Ascending aorta (tissue), 2 donors: ENCODE measurements around the gene MYOD1. TPM values are rescaled to one million over a fixed set of nuclear protein-coding genes. Genes with fewer than 3 reads are reported as not detected.

Experiments
- DNase-seq, 2 donors: peaks; one replicate each; pipeline ENCODE4 v3.0.0-alpha.2; 2019; ENCODE audit warnings: low spot score in 2 of 2
- H3K27ac ChIP-seq, 2 donors: fragments of 200-600 bp; sonication (generic); one replicate each; pipeline ENCODE4 v1.5.1; 2016 to 2017; ENCODE audit warnings: mild to moderate bottlenecking in 1 of 2
- H3K27me3 ChIP-seq: fragments of 200-600 bp; sonication (generic); one replicate; pipeline ENCODE4 v1.5.1; 2017
- H3K36me3 ChIP-seq, 2 donors: fragments of 200-600 bp; sonication (generic); one replicate each; pipeline ENCODE4 v1.5.1; 2016
- H3K4me1 ChIP-seq, 2 donors: fragments of 200-600 bp; sonication (generic); one replicate each; pipeline ENCODE4 v1.5.1; 2016 to 2017; ENCODE audit warnings: mild to moderate bottlenecking in 1 of 2
- H3K4me3 ChIP-seq, 2 donors: fragments of 200-600 bp; sonication (generic); one replicate each; pipeline ENCODE4 v1.5.1; 2016 to 2017; ENCODE audit warnings: mild to moderate bottlenecking in 1 of 2
- H3K9me3 ChIP-seq, 2 donors: fragments of 200-600 bp; sonication (generic); one replicate each; pipeline ENCODE4 v1.5.1; 2016
- CTCF ChIP-seq, 3 experiments: fragments of 200-600 bp in 2 of 3; fragments of 450-650 bp in 1 of 3; sonication (generic) in 2 of 3; IDR thresholded peaks; one replicate each; pipeline ENCODE4 v1.5.1; 2016 to 2019; ENCODE audit warnings: antibody characterized with exemption in 3 of 3, mild to moderate bottlenecking in 1 of 3, moderate library complexity in 1 of 3
- intact Hi-C: fragments of 100-400 bp; cut with DNase I; formaldehyde crosslinking; loops from one replicate; pipeline ENCODE4 v1.15.1; 2023
- total RNA-seq: library from RNA; depleted of rRNA; stranded (reverse); fragments of >200 nt; gene quantifications from one replicate; pipeline ENCODE4 v1.1.0, GENCODE V29; 2016

The MYOD1 gene
- total RNA-seq, 1 donor from 2014 or later, result not detected

DNA sequence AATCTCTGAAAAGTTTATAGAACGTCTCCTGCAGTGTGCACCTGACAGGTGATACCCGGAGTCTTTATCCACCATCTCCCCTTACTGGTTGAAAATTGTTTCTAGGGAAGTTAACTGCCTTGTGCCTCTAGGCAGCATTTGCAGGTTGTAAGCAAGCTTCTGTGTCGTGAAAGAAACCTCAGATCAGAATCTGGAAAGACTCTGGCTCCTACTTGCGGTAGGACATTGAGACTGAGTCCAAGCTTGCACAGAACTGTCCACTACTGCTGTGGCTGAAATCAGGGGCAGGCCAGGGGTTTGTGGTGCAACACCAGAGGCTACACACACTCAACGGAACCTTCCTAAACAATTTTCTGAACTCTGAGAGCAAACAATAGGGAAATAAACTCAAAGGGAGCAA, 34.8 kb upstream of the MYOD1 start:
- Histone ChIP-seq H3K36me3 (no peaks in the 10 kb centered on the region), H3K27ac (no peak overlapping the region), H3K9me3 (no peaks in the 10 kb centered on the region), H3K4me3 (no peak overlapping the region), H3K4me1 (no peaks in the 10 kb centered on the region), H3K27me3 (no peaks in the 10 kb centered on the region)
- DNase-seq, result no peak
- TF ChIP-seq CTCF (IDR thresholded peaks at IDR 0.05), result no peak
- intact Hi-C loops, result no loop called here

DNA sequence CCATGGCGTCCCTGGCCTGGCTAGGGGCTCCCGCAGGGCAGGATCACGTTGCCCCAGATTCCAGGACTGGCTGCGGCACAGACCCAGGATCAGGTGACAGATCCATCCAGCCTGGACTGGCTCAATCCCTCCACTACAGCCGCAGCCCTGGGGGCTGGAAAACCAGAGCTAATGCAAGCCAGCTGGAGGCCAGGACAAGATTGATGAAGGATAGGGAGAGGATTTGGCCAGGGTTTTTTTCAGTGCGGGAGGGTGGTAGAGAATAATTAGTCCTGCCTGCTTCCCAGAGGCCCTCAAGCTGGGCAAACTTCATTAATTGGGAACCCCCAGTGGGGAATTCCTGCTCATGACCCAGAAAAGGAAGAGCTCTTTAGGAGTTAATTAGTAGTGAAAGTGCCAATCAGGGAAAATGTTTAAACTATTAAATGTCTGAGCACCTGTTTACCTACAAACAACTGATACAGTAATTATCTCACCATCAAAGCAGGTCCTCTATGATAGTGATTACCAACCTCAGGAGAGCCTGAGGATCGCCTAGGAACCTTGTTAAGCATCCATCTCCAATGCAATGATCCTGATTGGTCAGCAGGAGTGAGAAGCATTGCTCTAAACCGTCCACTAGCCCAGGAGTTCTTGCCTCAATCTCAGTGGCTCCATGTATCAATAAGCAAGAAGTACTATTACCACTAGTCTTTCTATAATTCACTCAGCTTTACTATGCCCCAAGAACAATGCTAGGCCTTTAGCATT, 33.0 kb upstream of the MYOD1 start:
- no peak for DNase-seq
- intact Hi-C loops, result no loop called here
- Histone ChIP-seq H3K27me3 (no peaks in the 10 kb centered on the region), H3K36me3 (no peaks in the 10 kb centered on the region), H3K4me1 (no peaks in the 10 kb centered on the region), H3K9me3 (no peaks in the 10 kb centered on the region), H3K4me3 (no peak overlapping the region), H3K27ac (no peak overlapping the region)
- TF ChIP-seq CTCF (IDR thresholded peaks at IDR 0.05), result no peak

DNA sequence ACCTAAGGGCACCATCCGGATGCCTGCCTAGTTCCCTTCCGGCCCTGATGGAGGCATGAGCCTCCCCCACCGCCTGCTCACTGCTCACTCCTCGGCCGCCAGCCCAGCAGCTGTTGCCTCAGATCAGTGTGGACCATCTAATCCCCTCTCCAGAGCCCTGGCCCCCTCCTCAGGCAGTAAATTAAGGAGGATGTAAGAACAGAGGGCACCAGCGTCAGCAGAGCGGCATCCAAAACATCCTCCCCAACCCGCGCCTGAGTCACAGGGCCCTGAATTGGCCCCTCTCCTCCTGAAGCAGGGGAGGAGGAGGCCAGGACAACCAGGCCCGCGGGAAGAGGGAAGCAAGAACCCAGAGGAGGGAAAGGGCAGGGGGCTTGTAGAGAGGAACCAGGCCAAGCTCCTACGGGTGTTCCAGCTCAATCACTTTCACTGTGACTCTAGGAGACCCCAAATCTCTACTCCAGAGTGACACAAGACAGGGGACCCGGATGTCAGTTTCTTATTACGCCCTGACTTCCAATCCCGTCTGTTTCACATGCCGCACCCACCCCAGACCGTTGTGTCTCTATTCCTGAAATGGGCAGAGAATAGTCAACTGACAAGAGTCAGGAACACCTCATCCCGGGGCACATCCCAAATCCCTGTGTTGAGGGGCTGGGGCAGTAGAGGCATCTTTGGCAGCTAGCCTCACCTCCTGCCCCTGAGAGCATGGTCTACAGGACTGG, 31.3 kb upstream of the MYOD1 start:
- no peaks in the 10 kb centered on the region for H3K9me3 ChIP-seq
- H3K4me3 ChIP-seq, result no peak overlapping the region
- H3K27me3 ChIP-seq, result no peaks in the 10 kb centered on the region
- no peak for TF ChIP-seq CTCF (IDR thresholded peaks at IDR 0.05)
- H3K27ac ChIP-seq, result no peak overlapping the region
- no peaks in the 10 kb centered on the region for H3K4me1 ChIP-seq
- intact Hi-C loops, result no loop called here
- no peak for DNase-seq
- H3K36me3 ChIP-seq, result no peaks in the 10 kb centered on the region

GRCh38 chr11:17691550-17691949, 27.8 kb upstream of the MYOD1 start:
- Histone ChIP-seq H3K9me3 (no peaks in the 10 kb centered on the region), H3K27me3 (peaks cover 6% of the 10 kb centered on the region), H3K36me3 (no peaks in the 10 kb centered on the region), H3K27ac (no peak overlapping the region), H3K4me1 (no peaks in the 10 kb centered on the region), H3K4me3 (no peak overlapping the region)
- intact Hi-C loops, result no loop called here
- no peak for DNase-seq
- no peak for TF ChIP-seq CTCF (IDR thresholded peaks at IDR 0.05)

DNA sequence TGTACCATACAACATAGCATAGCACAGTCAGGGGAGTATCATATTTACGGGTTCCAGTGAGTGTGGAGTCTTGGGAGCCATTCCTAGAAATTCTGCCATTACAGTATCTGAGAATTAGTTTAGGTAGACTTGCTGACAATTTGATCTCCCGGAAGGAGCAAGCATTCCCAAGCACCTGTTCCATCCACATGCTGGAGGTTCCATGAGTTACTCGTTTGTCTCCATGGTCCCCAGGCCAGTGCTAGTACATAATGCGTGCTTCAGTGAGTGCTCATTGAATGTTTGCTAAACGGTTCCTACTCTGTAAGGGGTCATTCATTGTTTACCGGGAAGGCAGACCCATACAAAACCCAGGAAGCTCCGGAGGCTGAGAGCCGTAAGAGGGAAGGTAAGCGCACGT, 27.4 kb upstream of the MYOD1 start:
- H3K4me3 ChIP-seq, result no peak overlapping the region
- intact Hi-C loops, result no loop called here
- no peak overlapping the region for H3K27ac ChIP-seq
- no peaks in the 10 kb centered on the region for H3K36me3 ChIP-seq
- no peak for TF ChIP-seq CTCF (IDR thresholded peaks at IDR 0.05)
- no peaks in the 10 kb centered on the region for H3K9me3 ChIP-seq
- H3K27me3 ChIP-seq, result peaks cover 6% of the 10 kb centered on the region
- DNase-seq, result no peak
- H3K4me1 ChIP-seq, result no peaks in the 10 kb centered on the region
